Effector CD4-positive, alpha-beta T cell (primary cell): ENCODE results near the gene ESYT3.
"Not testable (repeated sequence)": the region's sequence is repeated elsewhere in the genome, so short reads cannot be mapped to it uniquely, and the experiment has no call there.

Source experiments
- DNase-seq: peaks from one replicate; pipeline ENCODE4 v3.0.0-alpha.2; 2020

The ESYT3 gene

GRCh38 chr3:138412821-138413551, 21.4 kb upstream of the ESYT3 start:
- no peak for DNase-seq

GRCh38 chr3:138416236-138416635, 18.2 kb upstream of the ESYT3 start:
- DNase-seq = not testable (repeated sequence)

GRCh38 chr3:138417559-138417982, 16.8 kb upstream of the ESYT3 start:
- DNase-seq = peak; percentile 43

DNA sequence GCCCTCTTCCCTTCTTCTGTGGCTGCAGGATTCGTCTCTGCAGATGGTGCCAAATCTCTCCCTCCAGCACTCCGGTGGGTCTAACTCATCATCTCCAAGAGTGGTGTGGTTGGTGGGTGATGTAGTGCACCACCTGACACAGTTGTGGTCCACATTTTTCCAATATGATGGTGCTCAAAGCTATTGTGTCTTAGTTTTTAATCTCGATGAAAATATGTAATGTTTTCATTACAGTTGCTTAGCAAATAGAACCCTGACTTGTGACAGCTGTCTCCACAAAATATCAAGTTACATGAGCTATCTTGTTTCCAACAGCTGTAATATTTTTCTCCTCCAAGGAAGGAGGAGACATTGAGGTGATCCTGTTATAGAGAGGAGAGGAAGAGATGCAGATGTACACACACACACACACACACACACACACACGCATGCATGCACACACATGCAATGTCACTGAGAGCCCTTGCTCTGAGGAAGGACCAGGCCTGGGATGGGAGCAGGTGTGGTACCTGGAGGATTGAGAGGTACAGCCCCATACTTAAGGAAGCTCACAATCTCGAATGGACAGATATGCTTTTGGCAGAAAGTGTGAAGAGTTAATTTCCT, 15.7 kb upstream of the ESYT3 start:
- DNase-seq = no peak

- DNase-seq = no peak
Measured at GRCh38 chr3:138423316-138423715, 11.1 kb upstream of the ESYT3 start.

DNA sequence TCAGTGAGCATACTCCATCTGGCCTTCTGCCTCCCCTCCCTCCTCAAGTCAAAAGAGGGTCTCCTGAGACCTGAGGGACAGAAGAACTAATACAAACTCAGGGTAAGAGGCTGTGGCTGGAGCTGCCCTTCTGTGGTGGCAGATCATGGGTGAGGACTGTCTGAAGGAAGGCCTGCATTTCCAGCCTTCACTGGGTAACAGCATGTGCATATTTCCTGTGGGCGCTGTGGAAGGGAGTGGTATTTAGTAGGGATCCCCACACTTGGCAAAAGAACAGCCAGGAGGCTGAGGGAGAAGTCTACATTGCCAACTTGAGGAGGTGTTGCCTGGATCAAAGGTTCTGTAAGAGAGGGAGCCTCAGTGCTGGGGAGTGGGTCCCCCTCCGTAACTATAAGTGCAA, 10.1 kb upstream of the ESYT3 start:
- no peak for DNase-seq

- DNase-seq = no peak
Measured at GRCh38 chr3:138426211-138426610, 8.2 kb upstream of the ESYT3 start.

GRCh38 chr3:138426754-138427153, 7.7 kb upstream of the ESYT3 start:
- DNase-seq = not testable (repeated sequence)

GRCh38 chr3:138429665-138430064, 4.8 kb upstream of the ESYT3 start:
- no peak for DNase-seq

- no peak for DNase-seq
Measured at GRCh38 chr3:138432576-138433240, 1.7 kb upstream of the ESYT3 start.

- DNase-seq = no peak
Measured at GRCh38 chr3:138433892-138434275, 532 bp upstream of the ESYT3 start.

GRCh38 chr3:138434875-138435772, 708 bp downstream of the ESYT3 start:
- no peak for DNase-seq

DNA sequence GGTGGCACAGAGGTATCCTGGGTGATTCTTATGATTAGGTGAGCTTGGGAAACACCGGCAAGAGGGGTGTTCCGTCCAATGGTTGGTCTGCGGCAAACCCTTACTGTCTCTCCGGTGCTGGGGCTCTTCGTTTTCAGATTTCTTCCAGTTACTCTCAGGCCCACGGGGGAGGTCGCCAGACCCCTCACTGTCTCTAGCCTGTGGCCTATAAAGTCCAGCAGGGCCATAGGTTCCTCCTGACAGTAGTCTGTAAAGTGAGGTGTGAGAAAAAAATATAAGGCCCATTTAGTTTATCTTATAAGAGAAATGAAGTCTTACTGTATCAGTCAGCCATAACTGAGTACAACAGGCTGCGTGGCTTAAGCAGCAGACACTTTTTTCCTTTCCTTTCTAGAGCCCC, 1.4 kb downstream of the ESYT3 start:
- DNase-seq = no peak

DNA sequence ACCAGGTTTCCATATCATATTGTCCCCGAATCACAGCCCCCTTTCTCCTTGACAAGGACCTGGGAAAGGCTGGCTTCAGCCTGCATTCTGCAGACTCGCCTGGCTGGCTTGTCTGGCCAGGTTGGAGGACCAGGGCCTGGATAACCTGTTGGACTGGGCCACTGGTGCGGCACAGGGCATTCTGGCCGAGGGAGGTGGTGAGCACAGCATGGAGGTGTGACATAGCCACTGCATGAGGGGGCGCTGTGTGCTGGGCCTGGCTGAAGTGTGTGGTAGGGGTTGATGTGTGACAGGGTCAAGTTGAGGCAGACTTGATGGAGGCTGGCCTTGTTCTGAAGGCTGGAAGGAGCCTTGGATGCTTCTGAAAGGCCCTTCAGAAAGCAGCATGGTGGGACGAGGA, 2.9 kb downstream of the ESYT3 start:
- no peak for DNase-seq

- DNase-seq = no peak
Measured at GRCh38 chr3:138438896-138439295, 4.5 kb downstream of the ESYT3 start.

DNA sequence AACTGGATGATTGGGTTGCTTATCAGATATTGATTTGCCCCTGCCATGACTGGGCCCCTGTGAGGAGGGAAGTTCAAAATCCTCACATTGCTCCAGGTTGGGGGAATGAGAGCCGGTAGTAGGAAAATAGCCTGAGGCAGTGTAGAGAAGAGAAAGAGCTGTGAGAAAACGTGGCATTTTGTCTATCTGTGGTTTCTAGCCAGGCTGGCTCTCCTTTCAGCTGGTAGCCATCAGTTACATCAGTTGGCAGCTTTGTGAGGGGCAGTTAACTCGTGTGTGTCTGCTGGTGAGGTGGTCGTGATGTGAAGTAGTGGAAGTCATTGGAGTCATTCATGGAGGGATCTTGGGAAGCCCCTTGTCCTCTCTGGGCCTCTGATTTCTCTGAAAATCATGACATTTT, 5.2 kb downstream of the ESYT3 start:
- no peak for DNase-seq

DNA sequence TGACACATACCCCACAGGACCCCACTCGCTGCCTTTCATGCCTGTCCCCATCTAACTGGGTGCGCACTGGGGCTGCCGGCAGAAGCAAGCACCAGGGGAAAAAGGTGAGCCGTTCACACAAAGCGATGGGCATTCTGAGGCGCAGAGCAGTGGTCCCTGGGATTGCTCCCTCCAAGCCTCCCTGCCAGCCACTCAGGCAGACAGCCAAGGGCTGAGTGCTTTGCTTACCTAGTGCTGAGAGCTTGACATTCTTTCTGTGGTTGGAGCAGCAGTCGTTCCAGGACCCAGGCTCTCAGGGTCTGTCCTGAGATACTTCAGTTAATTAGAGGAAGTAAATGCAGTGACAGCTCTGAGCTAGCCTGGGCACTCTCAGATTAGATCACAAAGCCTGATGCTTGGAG, 5.7 kb downstream of the ESYT3 start:
- no peak for DNase-seq

DNA sequence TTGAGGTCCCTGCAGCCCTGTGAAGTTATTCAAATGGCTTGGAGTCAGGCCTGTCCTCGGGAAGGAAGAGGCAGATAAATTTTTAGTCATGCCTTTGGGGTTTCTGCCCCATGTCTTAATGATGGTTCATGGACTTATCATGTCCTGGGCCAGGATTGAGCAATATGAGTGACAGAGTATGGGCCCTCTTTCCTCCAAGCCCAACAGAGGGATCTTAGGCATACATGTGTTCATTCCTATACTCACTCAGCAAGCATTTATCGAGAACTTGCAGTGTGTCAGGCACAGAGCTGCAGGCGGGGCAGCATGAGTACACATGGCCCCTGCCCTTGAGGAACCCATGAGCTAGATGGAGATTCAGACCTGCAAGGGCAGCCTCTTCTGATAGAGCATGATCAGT, 6.2 kb downstream of the ESYT3 start:
- no peak for DNase-seq

DNA sequence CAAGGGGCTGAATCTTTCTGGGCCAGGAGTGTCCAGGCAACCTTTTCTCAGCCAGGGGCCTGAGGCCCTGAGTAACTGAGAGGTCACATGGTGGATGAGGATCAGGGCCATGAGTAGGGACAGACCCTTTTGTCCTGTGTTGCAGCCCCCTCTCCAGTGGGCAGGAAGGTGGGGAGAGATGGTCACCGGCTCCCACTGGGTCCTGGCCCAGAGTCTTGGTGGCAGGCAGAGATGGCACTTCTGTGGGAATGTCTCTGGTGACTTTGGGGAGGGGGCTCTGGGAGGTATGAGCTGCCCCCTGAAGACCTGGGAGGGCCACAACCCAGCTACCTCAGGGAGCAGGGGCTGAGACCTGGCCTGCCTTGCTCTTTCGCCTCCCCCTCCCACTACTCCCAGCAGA, 6.8 kb downstream of the ESYT3 start:
- no peak for DNase-seq

GRCh38 chr3:138441742-138442141, 7.3 kb downstream of the ESYT3 start:
- no peak for DNase-seq

- no peak for DNase-seq
Measured at GRCh38 chr3:138442433-138442832, 8.0 kb downstream of the ESYT3 start.

GRCh38 chr3:138443091-138443490, 8.7 kb downstream of the ESYT3 start:
- no peak for DNase-seq
